ENCODE data around the gene TSPAN5.

The TSPAN5 gene

DNA sequence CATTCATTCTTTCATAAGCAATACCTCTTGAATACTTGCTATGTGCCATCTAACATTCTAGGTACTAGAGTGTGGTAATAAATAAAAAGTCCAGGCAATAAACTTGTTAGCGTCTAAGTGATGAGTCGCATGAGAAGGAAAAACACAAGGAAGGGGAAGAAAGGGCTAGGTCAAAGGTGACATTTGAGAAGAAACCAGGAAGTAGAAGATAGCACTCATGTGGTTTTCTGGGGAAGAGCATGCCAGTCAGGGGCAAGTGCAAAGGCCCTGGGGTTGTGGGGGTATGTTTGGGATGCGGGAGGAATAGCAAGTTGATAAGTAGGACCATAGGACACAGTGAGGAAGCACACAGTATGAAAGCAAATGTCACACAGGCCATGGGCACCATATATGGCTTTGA, 157.0 kb downstream of the TSPAN5 start:
- no peak for ATAC-seq
- TF ChIP-seq ZC3H10 (CRISPR knock-in tag; IDR thresholded peaks at IDR 0.05) (no peak), ZNF8 (CRISPR knock-in tag; IDR thresholded peaks at IDR 0.05) (no peak), RARB (CRISPR knock-in tag; IDR thresholded peaks at IDR 0.05) (no peak), OSR1 (CRISPR knock-in tag; IDR thresholded peaks at IDR 0.05) (no peak), BACH2 (CRISPR knock-in tag; IDR thresholded peaks at IDR 0.05; ENCODE audit: borderline replicate concordance) (no peak), ARNTL (CRISPR knock-in tag; IDR thresholded peaks at IDR 0.05; ENCODE audit: borderline replicate concordance, low read depth) (no peak), GLIS3 (CRISPR knock-in tag; IDR thresholded peaks at IDR 0.05) (no peak), CSDC2 (CRISPR knock-in tag; IDR thresholded peaks at IDR 0.05) (no peak), ZFP30 (CRISPR knock-in tag; IDR thresholded peaks at IDR 0.05) (no peak), ZNF565 (CRISPR knock-in tag; conservative IDR thresholded peaks at IDR 0.05; ENCODE audit: low read depth) (no peak), SNAI2 (CRISPR knock-in tag; IDR thresholded peaks at IDR 0.05) (no peak), PPARA (CRISPR knock-in tag; IDR thresholded peaks at IDR 0.05; ENCODE audit: borderline replicate concordance) (no peak), ISL1 (CRISPR knock-in tag; IDR thresholded peaks at IDR 0.05) (no peak)
- TF ChIP-seq, protein P1, sequence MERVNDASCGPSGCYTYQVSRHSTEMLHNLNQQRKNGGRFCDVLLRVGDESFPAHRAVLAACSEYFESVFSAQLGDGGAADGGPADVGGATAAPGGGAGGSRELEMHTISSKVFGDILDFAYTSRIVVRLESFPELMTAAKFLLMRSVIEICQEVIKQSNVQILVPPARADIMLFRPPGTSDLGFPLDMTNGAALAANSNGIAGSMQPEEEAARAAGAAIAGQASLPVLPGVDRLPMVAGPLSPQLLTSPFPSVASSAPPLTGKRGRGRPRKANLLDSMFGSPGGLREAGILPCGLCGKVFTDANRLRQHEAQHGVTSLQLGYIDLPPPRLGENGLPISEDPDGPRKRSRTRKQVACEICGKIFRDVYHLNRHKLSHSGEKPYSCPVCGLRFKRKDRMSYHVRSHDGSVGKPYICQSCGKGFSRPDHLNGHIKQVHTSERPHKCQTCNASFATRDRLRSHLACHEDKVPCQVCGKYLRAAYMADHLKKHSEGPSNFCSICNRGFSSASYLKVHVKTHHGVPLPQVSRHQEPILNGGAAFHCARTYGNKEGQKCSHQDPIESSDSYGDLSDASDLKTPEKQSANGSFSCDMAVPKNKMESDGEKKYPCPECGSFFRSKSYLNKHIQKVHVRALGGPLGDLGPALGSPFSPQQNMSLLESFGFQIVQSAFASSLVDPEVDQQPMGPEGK (CRISPR knock-in tag; IDR thresholded peaks at IDR 0.05; ENCODE audit: borderline replicate concordance): no peak
- TF ChIP-seq, protein P2, sequence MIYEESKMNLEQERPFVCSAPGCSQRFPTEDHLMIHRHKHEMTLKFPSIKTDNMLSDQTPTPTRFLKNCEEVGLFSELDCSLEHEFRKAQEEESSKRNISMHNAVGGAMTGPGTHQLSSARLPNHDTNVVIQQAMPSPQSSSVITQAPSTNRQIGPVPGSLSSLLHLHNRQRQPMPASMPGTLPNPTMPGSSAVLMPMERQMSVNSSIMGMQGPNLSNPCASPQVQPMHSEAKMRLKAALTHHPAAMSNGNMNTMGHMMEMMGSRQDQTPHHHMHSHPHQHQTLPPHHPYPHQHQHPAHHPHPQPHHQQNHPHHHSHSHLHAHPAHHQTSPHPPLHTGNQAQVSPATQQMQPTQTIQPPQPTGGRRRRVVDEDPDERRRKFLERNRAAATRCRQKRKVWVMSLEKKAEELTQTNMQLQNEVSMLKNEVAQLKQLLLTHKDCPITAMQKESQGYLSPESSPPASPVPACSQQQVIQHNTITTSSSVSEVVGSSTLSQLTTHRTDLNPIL (CRISPR knock-in tag; IDR thresholded peaks at IDR 0.05; ENCODE audit: low read depth): no peak

DNA sequence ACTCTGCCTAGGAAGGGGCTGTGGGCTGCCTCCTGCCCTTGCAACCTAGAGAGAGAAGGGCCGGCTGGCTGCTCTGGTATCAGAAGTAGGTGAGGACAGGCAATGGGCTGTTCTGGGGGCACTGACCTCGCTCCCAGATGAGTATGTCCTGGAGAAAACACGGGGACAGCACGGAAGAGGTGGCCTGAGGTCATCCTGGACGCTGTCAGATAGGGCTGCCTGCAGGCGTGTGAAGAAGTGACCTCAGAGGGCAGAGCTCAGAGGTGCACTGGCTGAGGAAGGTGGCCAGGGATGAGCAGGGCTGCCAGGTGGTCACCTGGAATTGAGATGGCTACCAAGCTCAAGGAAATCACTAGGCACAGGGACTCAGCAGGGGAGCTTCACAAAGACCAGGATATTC, 159.6 kb downstream of the TSPAN5 start:
- TF ChIP-seq ARNTL (CRISPR knock-in tag; IDR thresholded peaks at IDR 0.05; ENCODE audit: borderline replicate concordance, low read depth) (no peak), ZC3H10 (CRISPR knock-in tag; IDR thresholded peaks at IDR 0.05) (no peak)
- no peak for ATAC-seq

DNA sequence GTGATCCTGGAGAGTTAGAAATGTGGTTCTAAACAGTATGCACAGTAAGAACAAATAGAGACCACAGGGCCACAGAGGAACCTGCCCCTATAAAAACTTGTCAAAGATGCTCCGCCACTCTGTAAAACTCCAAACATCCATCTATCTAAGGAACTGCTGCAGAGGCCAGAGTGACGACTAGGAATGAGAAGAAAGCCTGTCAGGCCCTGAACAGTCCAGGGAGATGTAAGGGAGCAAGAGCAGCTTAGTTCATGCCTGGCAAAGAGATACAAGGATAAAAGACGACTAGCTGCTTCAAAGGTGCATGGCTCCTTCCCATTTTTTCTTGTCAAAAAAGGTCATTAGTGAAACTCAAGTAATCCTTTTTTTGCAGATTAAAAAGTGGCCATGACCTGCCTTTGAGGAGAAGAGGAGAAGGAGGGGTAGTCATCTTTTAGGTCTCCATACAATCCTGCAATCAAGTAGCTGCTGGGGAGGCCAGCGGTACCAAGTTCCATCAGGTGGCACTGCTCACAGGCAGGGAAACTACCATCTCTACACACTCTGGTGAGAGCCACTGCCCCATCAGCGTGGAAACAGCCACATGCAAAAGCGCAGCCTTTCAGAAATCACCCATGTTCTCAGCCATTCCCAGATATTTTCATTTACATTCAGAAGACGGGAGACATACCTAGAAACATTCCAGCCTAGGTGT, 162.1 kb downstream of the TSPAN5 start:
- no peak for ATAC-seq
- TF ChIP-seq ZNF565 (CRISPR knock-in tag; conservative IDR thresholded peaks at IDR 0.05; ENCODE audit: low read depth): no peak
- TF ChIP-seq, protein P3, sequence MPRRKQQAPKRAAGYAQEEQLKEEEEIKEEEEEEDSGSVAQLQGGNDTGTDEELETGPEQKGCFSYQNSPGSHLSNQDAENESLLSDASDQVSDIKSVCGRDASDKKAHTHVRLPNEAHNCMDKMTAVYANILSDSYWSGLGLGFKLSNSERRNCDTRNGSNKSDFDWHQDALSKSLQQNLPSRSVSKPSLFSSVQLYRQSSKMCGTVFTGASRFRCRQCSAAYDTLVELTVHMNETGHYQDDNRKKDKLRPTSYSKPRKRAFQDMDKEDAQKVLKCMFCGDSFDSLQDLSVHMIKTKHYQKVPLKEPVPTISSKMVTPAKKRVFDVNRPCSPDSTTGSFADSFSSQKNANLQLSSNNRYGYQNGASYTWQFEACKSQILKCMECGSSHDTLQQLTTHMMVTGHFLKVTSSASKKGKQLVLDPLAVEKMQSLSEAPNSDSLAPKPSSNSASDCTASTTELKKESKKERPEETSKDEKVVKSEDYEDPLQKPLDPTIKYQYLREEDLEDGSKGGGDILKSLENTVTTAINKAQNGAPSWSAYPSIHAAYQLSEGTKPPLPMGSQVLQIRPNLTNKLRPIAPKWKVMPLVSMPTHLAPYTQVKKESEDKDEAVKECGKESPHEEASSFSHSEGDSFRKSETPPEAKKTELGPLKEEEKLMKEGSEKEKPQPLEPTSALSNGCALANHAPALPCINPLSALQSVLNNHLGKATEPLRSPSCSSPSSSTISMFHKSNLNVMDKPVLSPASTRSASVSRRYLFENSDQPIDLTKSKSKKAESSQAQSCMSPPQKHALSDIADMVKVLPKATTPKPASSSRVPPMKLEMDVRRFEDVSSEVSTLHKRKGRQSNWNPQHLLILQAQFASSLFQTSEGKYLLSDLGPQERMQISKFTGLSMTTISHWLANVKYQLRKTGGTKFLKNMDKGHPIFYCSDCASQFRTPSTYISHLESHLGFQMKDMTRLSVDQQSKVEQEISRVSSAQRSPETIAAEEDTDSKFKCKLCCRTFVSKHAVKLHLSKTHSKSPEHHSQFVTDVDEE (CRISPR knock-in tag; IDR thresholded peaks at IDR 0.05): no peak
- no peak for TF ChIP-seq RARB (CRISPR knock-in tag; IDR thresholded peaks at IDR 0.05)
- no peak for TF ChIP-seq SNAI2 (CRISPR knock-in tag; IDR thresholded peaks at IDR 0.05)
- TF ChIP-seq, protein P1 (CRISPR knock-in tag; IDR thresholded peaks at IDR 0.05; ENCODE audit: borderline replicate concordance): no peak
- no peak for TF ChIP-seq CSDC2 (CRISPR knock-in tag; IDR thresholded peaks at IDR 0.05)
- no peak for TF ChIP-seq TOX (CRISPR knock-in tag; IDR thresholded peaks at IDR 0.05; ENCODE audit: borderline replicate concordance)
- TF ChIP-seq BACH2 (CRISPR knock-in tag; IDR thresholded peaks at IDR 0.05; ENCODE audit: borderline replicate concordance): no peak
- TF ChIP-seq, protein P4, sequence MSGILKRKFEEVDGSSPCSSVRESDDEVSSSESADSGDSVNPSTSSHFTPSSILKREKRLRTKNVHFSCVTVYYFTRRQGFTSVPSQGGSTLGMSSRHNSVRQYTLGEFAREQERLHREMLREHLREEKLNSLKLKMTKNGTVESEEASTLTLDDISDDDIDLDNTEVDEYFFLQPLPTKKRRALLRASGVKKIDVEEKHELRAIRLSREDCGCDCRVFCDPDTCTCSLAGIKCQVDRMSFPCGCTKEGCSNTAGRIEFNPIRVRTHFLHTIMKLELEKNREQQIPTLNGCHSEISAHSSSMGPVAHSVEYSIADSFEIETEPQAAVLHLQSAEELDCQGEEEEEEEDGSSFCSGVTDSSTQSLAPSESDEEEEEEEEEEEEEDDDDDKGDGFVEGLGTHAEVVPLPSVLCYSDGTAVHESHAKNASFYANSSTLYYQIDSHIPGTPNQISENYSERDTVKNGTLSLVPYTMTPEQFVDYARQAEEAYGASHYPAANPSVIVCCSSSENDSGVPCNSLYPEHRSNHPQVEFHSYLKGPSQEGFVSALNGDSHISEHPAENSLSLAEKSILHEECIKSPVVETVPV (CRISPR knock-in tag; IDR thresholded peaks at IDR 0.05): no peak
- no peak for TF ChIP-seq TCF4 (CRISPR knock-in tag; IDR thresholded peaks at IDR 0.05; ENCODE audit: borderline replicate concordance)

All from SK-N-SH treated with all-trans-retinoic acid at 6 μM for 48 hours (cell line).